K562 (cell line): ENCODE measurements around the gene HOXD12. TPM values are rescaled to one million over a fixed set of nuclear protein-coding genes. Genes with fewer than 3 reads are reported as not detected.
A peak's percentile ranks its signal among the peaks of the same experiment; 100 is the strongest.

Experiments used
- BRCA1 ChIP-seq, 2 experiments: fragments of 450-650 bp in 1 of 2; sonication (generic) in 1 of 2; formaldehyde crosslinking in 1 of 2; IDR thresholded peaks; 2 replicates each; pipeline versions ENCODE4 v1.5.0 to v1.6.1; 2017 to 2020; ENCODE audit warnings: mild to moderate bottlenecking in 1 of 2, missing genetic modification reagents in 1 of 2
- PML ChIP-seq: IDR thresholded peaks from 2 replicates; pipeline ENCODE4 v1.6.1; 2012; ENCODE audit warnings: low read length, inconsistent platforms
- STAT5A ChIP-seq: IDR thresholded peaks from 2 replicates; pipeline ENCODE4 v1.6.1; 2012; ENCODE audit warnings: low read length, inconsistent platforms, borderline replicate concordance
- TOE1 ChIP-seq, 2 experiments: fragments of 450-650 bp in 1 of 2; sonication (generic) in 1 of 2; formaldehyde crosslinking in 1 of 2; IDR thresholded peaks; 2 replicates each; pipeline versions ENCODE4 v1.7.1 to v1.8.0; 2016 to 2022; ENCODE audit warnings: borderline replicate concordance in 2 of 2, mild to moderate bottlenecking in 2 of 2, antibody characterized with exemption in 1 of 2, inconsistent platforms in 1 of 2, low read depth in 1 of 2, missing genetic modification reagents in 1 of 2, moderate library complexity in 1 of 2
- ZFP1 ChIP-seq: fragments of 450-650 bp; formaldehyde crosslinking; IDR thresholded peaks from 2 replicates; pipeline ENCODE4 v1.4.0; 2020; ENCODE audit warnings: mild to moderate bottlenecking, mixed read lengths
- polyA plus RNA-seq, 8 experiments: library from polyadenylated mRNA; depleted of rRNA in 4 of 8; stranded (reverse) in 5 of 8; unstranded in 3 of 8; fragments of >200 nt; fragmentation: Nextera tagmentation in 2 of 8; fragmentation: Illumina TruSeq in 1 of 8; extraction: Ambion mirVana in 2 of 8; extraction: Trizol in 1 of 8; gene quantifications; 2 replicates each; pipeline versions ENCODE4 v1.2.1 to v1.2.3, GENCODE V29; 2011 to 2014; ENCODE audit warnings: inconsistent platforms in 1 of 8, missing spikeins in 1 of 8
- total RNA-seq, 7 experiments: library from RNA; depleted of rRNA in 6 of 7; stranded (reverse); fragments of >200 nt in 6 of 7; fragmentation: Illumina TruSeq in 2 of 7; extraction: Trizol in 2 of 7; gene quantifications; 2 replicates each; pipeline versions ENCODE4 v1.2.1 to v1.2.3, GENCODE V29; 2011 to 2021; ENCODE audit warnings: low replicate concordance in 1 of 7
- TF ChIP-seq, protein P1 (sequence below), 2 experiments: fragments of 450-650 bp; formaldehyde crosslinking in 1 of 2; IDR thresholded peaks; 2 replicates each; pipeline versions ENCODE4 v1.4.0 to v1.6.1; 2014 to 2020; ENCODE audit warnings: mild to moderate bottlenecking in 2 of 2, borderline replicate concordance in 1 of 2, low read depth in 1 of 2
- TF ChIP-seq, protein P2 (sequence below), 3 experiments: IDR thresholded peaks in 2 of 3; conservative IDR thresholded peaks in 1 of 3; 2 replicates each; pipeline ENCODE4 v1.5.1; 2011 to 2012; ENCODE audit warnings: low read length in 3 of 3, mild to moderate bottlenecking in 3 of 3, control low read depth in 2 of 3, improper control_type of control experiment in 1 of 3, inconsistent platforms in 1 of 3, low read depth in 1 of 3, mixed read lengths in 1 of 3, moderate library complexity in 1 of 3; ENCODE audit not compliant: insufficient read depth in 2 of 3
- TF ChIP-seq, protein P3 (sequence below): sonication (generic); formaldehyde crosslinking; IDR thresholded peaks from 2 replicates; pipeline ENCODE4 v1.5.0; 2020; ENCODE audit warnings: missing genetic modification reagents
- TF ChIP-seq, protein P4 (sequence below): sonication (generic); formaldehyde crosslinking; IDR thresholded peaks from 2 replicates; pipeline ENCODE4 v1.8.1; 2023; ENCODE audit warnings: mild to moderate bottlenecking, missing genetic modification reagents

The HOXD12 gene
- total and polyA plus RNA-seq, 9 of the 15 experiments (the other 6 are each of a cell fraction or from before 2014, with no cell fraction given) = not detected

DNA sequence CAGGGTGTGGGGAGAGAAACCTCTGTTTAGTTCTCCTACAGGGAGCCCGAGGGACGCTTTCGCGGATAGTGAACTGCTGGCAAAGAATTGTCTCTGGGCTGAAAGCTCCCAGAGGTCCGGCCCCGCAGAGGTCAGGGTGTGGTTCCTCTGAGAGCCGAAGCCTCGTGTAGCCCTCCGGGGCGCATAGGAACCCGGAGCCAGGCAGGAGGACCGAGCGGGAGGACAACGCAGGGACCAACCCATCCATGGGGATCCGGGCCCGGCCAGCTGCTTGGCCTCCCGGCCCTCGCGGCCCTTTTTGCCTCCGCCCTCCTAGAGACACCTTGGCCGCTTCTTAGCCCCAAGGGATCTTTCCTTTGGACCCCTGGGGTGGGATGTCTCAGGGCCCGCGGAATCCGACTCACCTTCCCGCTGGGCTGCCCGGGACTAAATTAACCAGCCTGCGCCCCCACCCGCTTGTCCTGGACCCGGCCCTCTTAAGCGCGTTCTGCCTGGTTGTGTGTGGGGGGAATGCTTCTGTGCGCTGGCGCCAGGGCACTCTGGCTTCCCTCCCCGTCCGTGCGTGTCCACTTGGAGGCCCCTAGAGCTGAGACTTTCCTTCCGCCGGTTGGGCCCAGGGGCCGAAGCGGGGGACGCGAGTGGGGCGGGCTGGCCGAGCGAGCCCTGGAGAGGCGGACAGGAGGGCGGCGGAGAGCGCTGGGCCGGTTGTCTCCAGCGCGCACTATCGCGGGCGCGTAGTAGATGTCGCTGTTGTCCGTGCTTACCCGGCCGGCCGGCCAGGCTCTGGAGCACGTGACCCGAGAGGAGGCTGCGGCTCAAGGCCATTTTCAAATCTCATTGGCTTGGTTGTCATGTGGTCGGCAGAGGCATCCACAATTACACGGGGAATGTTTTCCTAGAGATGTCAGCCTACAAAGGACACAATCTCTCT, 16.6 kb downstream of the HOXD12 start, which contains the start of gene HOXD10 (continued):
- TF ChIP-seq, protein P1, sequence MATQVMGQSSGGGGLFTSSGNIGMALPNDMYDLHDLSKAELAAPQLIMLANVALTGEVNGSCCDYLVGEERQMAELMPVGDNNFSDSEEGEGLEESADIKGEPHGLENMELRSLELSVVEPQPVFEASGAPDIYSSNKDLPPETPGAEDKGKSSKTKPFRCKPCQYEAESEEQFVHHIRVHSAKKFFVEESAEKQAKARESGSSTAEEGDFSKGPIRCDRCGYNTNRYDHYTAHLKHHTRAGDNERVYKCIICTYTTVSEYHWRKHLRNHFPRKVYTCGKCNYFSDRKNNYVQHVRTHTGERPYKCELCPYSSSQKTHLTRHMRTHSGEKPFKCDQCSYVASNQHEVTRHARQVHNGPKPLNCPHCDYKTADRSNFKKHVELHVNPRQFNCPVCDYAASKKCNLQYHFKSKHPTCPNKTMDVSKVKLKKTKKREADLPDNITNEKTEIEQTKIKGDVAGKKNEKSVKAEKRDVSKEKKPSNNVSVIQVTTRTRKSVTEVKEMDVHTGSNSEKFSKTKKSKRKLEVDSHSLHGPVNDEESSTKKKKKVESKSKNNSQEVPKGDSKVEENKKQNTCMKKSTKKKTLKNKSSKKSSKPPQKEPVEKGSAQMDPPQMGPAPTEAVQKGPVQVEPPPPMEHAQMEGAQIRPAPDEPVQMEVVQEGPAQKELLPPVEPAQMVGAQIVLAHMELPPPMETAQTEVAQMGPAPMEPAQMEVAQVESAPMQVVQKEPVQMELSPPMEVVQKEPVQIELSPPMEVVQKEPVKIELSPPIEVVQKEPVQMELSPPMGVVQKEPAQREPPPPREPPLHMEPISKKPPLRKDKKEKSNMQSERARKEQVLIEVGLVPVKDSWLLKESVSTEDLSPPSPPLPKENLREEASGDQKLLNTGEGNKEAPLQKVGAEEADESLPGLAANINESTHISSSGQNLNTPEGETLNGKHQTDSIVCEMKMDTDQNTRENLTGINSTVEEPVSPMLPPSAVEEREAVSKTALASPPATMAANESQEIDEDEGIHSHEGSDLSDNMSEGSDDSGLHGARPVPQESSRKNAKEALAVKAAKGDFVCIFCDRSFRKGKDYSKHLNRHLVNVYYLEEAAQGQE (IDR thresholded peaks at IDR 0.05; ENCODE audit: borderline replicate concordance) = 0 out of 2 replicates have a peak, but pooled peaks have one; percentile 10
- TF ChIP-seq, protein P1 (CRISPR knock-in tag; IDR thresholded peaks at IDR 0.05; ENCODE audit: low read depth) = no peak
- TF ChIP-seq ZFP1 (CRISPR knock-in tag) = no peak
- TF ChIP-seq TOE1 (IDR thresholded peaks at IDR 0.05; ENCODE audit: borderline replicate concordance) = peak; percentile 22; the same call in 1 of the 2 replicates
- TF ChIP-seq TOE1 (CRISPR knock-in tag; IDR thresholded peaks at IDR 0.05; ENCODE audit: borderline replicate concordance, low read depth) = no peak
- no peak for TF ChIP-seq PML
- TF ChIP-seq, protein P2, sequence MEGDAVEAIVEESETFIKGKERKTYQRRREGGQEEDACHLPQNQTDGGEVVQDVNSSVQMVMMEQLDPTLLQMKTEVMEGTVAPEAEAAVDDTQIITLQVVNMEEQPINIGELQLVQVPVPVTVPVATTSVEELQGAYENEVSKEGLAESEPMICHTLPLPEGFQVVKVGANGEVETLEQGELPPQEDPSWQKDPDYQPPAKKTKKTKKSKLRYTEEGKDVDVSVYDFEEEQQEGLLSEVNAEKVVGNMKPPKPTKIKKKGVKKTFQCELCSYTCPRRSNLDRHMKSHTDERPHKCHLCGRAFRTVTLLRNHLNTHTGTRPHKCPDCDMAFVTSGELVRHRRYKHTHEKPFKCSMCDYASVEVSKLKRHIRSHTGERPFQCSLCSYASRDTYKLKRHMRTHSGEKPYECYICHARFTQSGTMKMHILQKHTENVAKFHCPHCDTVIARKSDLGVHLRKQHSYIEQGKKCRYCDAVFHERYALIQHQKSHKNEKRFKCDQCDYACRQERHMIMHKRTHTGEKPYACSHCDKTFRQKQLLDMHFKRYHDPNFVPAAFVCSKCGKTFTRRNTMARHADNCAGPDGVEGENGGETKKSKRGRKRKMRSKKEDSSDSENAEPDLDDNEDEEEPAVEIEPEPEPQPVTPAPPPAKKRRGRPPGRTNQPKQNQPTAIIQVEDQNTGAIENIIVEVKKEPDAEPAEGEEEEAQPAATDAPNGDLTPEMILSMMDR (IDR thresholded peaks at IDR 0.05 in 2 of 3, conservative IDR thresholded peaks at IDR 0.05 in 1 of 3; ENCODE audit: insufficient read depth in 2 of 3, low read depth in 1 of 3, low read length in 3 of 3) = peak in 2 of 3 experiments; percentile 25 to 31; a peak in 2 of 6 replicates
- TF ChIP-seq, protein P3, sequence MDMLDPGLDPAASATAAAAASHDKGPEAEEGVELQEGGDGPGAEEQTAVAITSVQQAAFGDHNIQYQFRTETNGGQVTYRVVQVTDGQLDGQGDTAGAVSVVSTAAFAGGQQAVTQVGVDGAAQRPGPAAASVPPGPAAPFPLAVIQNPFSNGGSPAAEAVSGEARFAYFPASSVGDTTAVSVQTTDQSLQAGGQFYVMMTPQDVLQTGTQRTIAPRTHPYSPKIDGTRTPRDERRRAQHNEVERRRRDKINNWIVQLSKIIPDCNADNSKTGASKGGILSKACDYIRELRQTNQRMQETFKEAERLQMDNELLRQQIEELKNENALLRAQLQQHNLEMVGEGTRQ = peak; percentile 86
- no peak for TF ChIP-seq BRCA1 (IDR thresholded peaks at IDR 0.05)
- TF ChIP-seq BRCA1 (CRISPR knock-in tag; IDR thresholded peaks at IDR 0.05) = no peak
- TF ChIP-seq, protein P4, sequence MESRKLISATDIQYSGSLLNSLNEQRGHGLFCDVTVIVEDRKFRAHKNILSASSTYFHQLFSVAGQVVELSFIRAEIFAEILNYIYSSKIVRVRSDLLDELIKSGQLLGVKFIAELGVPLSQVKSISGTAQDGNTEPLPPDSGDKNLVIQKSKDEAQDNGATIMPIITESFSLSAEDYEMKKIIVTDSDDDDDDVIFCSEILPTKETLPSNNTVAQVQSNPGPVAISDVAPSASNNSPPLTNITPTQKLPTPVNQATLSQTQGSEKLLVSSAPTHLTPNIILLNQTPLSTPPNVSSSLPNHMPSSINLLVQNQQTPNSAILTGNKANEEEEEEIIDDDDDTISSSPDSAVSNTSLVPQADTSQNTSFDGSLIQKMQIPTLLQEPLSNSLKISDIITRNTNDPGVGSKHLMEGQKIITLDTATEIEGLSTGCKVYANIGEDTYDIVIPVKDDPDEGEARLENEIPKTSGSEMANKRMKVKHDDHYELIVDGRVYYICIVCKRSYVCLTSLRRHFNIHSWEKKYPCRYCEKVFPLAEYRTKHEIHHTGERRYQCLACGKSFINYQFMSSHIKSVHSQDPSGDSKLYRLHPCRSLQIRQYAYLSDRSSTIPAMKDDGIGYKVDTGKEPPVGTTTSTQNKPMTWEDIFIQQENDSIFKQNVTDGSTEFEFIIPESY (CRISPR knock-in tag) = peak; percentile 79
- no peak for TF ChIP-seq STAT5A
